ENCODE data around the gene PPP6R3.

Gene PPP6R3

DNA sequence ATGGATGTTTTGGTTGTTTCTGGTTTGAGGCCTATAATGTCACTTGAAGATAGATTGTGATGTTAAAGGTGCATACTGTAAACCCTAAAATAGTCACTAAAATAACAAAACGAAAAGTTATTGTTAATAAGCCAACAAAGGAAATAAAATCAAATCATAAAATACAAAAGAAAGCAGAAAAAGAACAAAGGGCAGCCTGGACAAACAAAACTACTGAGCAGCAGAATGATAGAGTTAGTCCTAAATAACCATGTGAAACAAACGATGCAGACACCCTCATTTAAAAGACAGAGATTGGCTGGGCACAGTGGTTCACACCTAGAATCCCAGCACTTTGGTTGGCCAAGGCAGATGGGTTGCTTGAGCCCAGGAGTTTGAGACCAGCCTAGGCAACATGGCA is 132.9 kb downstream of the PPP6R3 start:
- TF ChIP-seq, protein P1, sequence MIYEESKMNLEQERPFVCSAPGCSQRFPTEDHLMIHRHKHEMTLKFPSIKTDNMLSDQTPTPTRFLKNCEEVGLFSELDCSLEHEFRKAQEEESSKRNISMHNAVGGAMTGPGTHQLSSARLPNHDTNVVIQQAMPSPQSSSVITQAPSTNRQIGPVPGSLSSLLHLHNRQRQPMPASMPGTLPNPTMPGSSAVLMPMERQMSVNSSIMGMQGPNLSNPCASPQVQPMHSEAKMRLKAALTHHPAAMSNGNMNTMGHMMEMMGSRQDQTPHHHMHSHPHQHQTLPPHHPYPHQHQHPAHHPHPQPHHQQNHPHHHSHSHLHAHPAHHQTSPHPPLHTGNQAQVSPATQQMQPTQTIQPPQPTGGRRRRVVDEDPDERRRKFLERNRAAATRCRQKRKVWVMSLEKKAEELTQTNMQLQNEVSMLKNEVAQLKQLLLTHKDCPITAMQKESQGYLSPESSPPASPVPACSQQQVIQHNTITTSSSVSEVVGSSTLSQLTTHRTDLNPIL (CRISPR knock-in tag; IDR thresholded peaks at IDR 0.05; ENCODE audit: low read depth): no peak
- no peak for TF ChIP-seq CSDC2 (CRISPR knock-in tag; IDR thresholded peaks at IDR 0.05)
- no peak for TF ChIP-seq ZNF8 (CRISPR knock-in tag; IDR thresholded peaks at IDR 0.05)
- no peak for TF ChIP-seq OSR1 (CRISPR knock-in tag; IDR thresholded peaks at IDR 0.05)
- TF ChIP-seq ZNF70 (CRISPR knock-in tag; IDR thresholded peaks at IDR 0.05): no peak
- no peak for TF ChIP-seq TOX (CRISPR knock-in tag; IDR thresholded peaks at IDR 0.05; ENCODE audit: borderline replicate concordance)
- no peak for TF ChIP-seq RARB (CRISPR knock-in tag; IDR thresholded peaks at IDR 0.05)
- no peak for TF ChIP-seq SNAI2 (CRISPR knock-in tag; IDR thresholded peaks at IDR 0.05)
- TF ChIP-seq ZNF565 (CRISPR knock-in tag; conservative IDR thresholded peaks at IDR 0.05; ENCODE audit: low read depth): no peak
- no peak for TF ChIP-seq TCF4 (CRISPR knock-in tag; IDR thresholded peaks at IDR 0.05; ENCODE audit: borderline replicate concordance)
- TF ChIP-seq, protein P2, sequence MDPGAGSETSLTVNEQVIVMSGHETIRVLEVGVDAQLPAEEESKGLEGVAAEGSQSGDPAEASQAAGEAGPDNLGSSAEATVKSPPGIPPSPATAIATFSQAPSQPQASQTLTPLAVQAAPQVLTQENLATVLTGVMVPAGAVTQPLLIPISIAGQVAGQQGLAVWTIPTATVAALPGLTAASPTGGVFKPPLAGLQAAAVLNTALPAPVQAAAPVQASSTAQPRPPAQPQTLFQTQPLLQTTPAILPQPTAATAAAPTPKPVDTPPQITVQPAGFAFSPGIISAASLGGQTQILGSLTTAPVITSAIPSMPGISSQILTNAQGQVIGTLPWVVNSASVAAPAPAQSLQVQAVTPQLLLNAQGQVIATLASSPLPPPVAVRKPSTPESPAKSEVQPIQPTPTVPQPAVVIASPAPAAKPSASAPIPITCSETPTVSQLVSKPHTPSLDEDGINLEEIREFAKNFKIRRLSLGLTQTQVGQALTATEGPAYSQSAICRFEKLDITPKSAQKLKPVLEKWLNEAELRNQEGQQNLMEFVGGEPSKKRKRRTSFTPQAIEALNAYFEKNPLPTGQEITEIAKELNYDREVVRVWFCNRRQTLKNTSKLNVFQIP (CRISPR knock-in tag; IDR thresholded peaks at IDR 0.05; ENCODE audit: borderline replicate concordance, low read depth): no peak
- no peak for TF ChIP-seq GLIS3 (CRISPR knock-in tag; IDR thresholded peaks at IDR 0.05)
- TF ChIP-seq, protein P3, sequence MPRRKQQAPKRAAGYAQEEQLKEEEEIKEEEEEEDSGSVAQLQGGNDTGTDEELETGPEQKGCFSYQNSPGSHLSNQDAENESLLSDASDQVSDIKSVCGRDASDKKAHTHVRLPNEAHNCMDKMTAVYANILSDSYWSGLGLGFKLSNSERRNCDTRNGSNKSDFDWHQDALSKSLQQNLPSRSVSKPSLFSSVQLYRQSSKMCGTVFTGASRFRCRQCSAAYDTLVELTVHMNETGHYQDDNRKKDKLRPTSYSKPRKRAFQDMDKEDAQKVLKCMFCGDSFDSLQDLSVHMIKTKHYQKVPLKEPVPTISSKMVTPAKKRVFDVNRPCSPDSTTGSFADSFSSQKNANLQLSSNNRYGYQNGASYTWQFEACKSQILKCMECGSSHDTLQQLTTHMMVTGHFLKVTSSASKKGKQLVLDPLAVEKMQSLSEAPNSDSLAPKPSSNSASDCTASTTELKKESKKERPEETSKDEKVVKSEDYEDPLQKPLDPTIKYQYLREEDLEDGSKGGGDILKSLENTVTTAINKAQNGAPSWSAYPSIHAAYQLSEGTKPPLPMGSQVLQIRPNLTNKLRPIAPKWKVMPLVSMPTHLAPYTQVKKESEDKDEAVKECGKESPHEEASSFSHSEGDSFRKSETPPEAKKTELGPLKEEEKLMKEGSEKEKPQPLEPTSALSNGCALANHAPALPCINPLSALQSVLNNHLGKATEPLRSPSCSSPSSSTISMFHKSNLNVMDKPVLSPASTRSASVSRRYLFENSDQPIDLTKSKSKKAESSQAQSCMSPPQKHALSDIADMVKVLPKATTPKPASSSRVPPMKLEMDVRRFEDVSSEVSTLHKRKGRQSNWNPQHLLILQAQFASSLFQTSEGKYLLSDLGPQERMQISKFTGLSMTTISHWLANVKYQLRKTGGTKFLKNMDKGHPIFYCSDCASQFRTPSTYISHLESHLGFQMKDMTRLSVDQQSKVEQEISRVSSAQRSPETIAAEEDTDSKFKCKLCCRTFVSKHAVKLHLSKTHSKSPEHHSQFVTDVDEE (CRISPR knock-in tag; IDR thresholded peaks at IDR 0.05): no peak
- TF ChIP-seq BACH2 (CRISPR knock-in tag; IDR thresholded peaks at IDR 0.05; ENCODE audit: borderline replicate concordance): no peak
- TF ChIP-seq PPARA (CRISPR knock-in tag; IDR thresholded peaks at IDR 0.05; ENCODE audit: borderline replicate concordance): no peak
- no peak for TF ChIP-seq ISL1 (CRISPR knock-in tag; IDR thresholded peaks at IDR 0.05)
- ATAC-seq: no peak

DNA sequence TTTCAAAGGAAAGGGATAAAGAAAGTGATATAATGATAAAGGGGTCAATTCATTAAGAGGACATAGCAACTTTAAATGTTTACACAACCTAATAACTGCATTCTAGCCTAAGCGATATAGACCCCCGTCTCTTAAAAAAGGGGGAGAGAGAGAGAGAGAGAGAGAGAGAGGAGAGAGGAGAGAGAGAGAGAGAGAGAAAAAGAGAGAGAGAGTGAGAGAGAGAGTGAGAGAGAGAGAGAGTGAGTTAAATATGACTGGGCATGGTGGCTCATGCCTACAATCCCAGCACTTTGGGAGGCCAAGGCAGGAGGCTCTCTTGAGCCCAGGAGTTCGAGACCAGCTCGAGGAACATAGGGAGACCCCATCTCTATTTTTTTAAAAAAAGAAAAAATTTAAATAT is 133.6 kb downstream of the PPP6R3 start:
- no peak for ATAC-seq
- TF ChIP-seq ZNF8 (CRISPR knock-in tag; IDR thresholded peaks at IDR 0.05) (no peak), RARB (CRISPR knock-in tag; IDR thresholded peaks at IDR 0.05) (no peak), OSR1 (CRISPR knock-in tag; IDR thresholded peaks at IDR 0.05) (no peak), ARNTL (CRISPR knock-in tag; IDR thresholded peaks at IDR 0.05; ENCODE audit: borderline replicate concordance, low read depth) (no peak), ZNF565 (CRISPR knock-in tag; conservative IDR thresholded peaks at IDR 0.05; ENCODE audit: low read depth) (no peak), GLIS3 (CRISPR knock-in tag; IDR thresholded peaks at IDR 0.05) (no peak), CSDC2 (CRISPR knock-in tag; IDR thresholded peaks at IDR 0.05) (no peak), ESRRG (CRISPR knock-in tag; IDR thresholded peaks at IDR 0.05) (no peak), ISL1 (CRISPR knock-in tag; IDR thresholded peaks at IDR 0.05) (no peak), ZNF70 (CRISPR knock-in tag; IDR thresholded peaks at IDR 0.05) (no peak), TOX (CRISPR knock-in tag; IDR thresholded peaks at IDR 0.05; ENCODE audit: borderline replicate concordance) (no peak), SNAI2 (CRISPR knock-in tag; IDR thresholded peaks at IDR 0.05) (no peak)
- TF ChIP-seq, protein P4, sequence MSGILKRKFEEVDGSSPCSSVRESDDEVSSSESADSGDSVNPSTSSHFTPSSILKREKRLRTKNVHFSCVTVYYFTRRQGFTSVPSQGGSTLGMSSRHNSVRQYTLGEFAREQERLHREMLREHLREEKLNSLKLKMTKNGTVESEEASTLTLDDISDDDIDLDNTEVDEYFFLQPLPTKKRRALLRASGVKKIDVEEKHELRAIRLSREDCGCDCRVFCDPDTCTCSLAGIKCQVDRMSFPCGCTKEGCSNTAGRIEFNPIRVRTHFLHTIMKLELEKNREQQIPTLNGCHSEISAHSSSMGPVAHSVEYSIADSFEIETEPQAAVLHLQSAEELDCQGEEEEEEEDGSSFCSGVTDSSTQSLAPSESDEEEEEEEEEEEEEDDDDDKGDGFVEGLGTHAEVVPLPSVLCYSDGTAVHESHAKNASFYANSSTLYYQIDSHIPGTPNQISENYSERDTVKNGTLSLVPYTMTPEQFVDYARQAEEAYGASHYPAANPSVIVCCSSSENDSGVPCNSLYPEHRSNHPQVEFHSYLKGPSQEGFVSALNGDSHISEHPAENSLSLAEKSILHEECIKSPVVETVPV (CRISPR knock-in tag; IDR thresholded peaks at IDR 0.05): no peak
- TF ChIP-seq, protein P5, sequence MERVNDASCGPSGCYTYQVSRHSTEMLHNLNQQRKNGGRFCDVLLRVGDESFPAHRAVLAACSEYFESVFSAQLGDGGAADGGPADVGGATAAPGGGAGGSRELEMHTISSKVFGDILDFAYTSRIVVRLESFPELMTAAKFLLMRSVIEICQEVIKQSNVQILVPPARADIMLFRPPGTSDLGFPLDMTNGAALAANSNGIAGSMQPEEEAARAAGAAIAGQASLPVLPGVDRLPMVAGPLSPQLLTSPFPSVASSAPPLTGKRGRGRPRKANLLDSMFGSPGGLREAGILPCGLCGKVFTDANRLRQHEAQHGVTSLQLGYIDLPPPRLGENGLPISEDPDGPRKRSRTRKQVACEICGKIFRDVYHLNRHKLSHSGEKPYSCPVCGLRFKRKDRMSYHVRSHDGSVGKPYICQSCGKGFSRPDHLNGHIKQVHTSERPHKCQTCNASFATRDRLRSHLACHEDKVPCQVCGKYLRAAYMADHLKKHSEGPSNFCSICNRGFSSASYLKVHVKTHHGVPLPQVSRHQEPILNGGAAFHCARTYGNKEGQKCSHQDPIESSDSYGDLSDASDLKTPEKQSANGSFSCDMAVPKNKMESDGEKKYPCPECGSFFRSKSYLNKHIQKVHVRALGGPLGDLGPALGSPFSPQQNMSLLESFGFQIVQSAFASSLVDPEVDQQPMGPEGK (CRISPR knock-in tag; IDR thresholded peaks at IDR 0.05; ENCODE audit: borderline replicate concordance): no peak

DNA sequence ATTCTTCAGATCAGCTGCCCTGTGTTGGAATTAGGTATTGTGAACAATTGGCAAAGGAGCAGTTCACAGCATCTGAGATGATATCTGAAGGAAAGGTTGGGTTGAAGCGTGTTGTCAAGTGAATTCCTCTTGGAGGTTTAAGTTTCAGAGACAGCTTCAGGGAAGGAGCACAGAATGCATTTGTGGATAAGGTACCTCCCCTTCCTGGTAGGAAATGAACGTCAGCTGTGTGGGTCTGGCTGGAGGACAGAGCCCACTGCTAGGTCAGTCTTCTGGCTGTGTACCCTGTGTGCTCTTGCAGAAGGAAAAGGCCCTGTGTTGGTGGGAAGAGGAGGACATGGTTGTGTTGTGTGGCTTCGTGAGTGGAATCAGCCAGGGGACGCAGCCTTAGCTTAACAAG is 135.7 kb downstream of the PPP6R3 start:
- ATAC-seq: no peak

More for the DNA sequence above, 135.7 kb downstream of the PPP6R3 start:
- TF ChIP-seq GLIS3 (CRISPR knock-in tag; IDR thresholded peaks at IDR 0.05) (no peak), TOX (CRISPR knock-in tag; IDR thresholded peaks at IDR 0.05; ENCODE audit: borderline replicate concordance) (no peak), ARNTL (CRISPR knock-in tag; IDR thresholded peaks at IDR 0.05; ENCODE audit: borderline replicate concordance, low read depth) (no peak), ZFP30 (CRISPR knock-in tag; IDR thresholded peaks at IDR 0.05) (no peak), ISL1 (CRISPR knock-in tag; IDR thresholded peaks at IDR 0.05) (no peak), ZNF70 (CRISPR knock-in tag; IDR thresholded peaks at IDR 0.05) (no peak), ESRRG (CRISPR knock-in tag; IDR thresholded peaks at IDR 0.05) (no peak), BACH2 (CRISPR knock-in tag; IDR thresholded peaks at IDR 0.05; ENCODE audit: borderline replicate concordance) (no peak), CSDC2 (CRISPR knock-in tag; IDR thresholded peaks at IDR 0.05) (no peak), ZNF8 (CRISPR knock-in tag; IDR thresholded peaks at IDR 0.05) (no peak)
- TF ChIP-seq, protein P2 (CRISPR knock-in tag; IDR thresholded peaks at IDR 0.05; ENCODE audit: borderline replicate concordance, low read depth): no peak
- TF ChIP-seq, protein P1 (CRISPR knock-in tag; IDR thresholded peaks at IDR 0.05; ENCODE audit: low read depth): no peak
- TF ChIP-seq, protein P4 (CRISPR knock-in tag; IDR thresholded peaks at IDR 0.05): no peak
